Jurkat, Clone E6-1 (cell line): ENCODE measurements around the gene LDLRAD4.
"Not testable (repeated sequence)": the region's sequence is repeated elsewhere in the genome, so short reads cannot be mapped to it uniquely, and the experiment has no call there.

ENCODE experiments used
- DNase-seq: peaks from one replicate; pipeline ENCODE4 v3.0.0-alpha.2; 2011; ENCODE audit warnings: low read depth, low spot score
- H3K4me3 ChIP-seq: 2 replicates; pipeline ENCODE4 v1.5.1; 2011; ENCODE audit warnings: mild to moderate bottlenecking, low read length, control low read depth, moderate library complexity

Gene LDLRAD4

DNA sequence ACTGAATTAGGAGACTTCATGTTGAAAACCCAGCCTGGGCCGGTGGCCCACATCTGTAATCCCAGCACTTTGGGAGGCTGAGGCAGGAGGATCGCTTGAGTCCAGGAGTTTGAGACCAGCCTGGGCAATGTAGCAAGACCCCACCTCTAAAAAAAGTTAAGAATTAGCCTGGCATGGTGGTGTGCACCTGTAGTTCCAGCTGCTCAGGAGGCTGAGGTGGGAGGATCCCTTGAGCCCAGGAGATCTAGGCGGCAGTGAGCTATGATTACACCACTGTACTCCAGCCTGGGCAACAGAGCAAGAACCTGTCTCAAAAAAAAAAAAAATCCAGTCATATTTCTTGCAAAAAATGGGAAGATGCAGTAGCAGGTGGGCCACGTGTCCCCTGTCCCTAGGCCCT is 257.8 kb downstream of the LDLRAD4 start:
- not testable (repeated sequence) for DNase-seq

GRCh38 chr18:13477147-13477683 is 258.7 kb downstream of the LDLRAD4 start:
- no peak overlapping the region for H3K4me3 ChIP-seq

More for the DNA sequence above, 257.8 kb downstream of the LDLRAD4 start:
- H3K4me3 ChIP-seq: not testable (repeated sequence)

GRCh38 chr18:13480571-13481255 is 262.2 kb downstream of the LDLRAD4 start:
- no peak overlapping the region for H3K4me3 ChIP-seq
- no peak for DNase-seq

More at GRCh38 chr18:13477147-13477683, 258.7 kb downstream of the LDLRAD4 start:
- DNase-seq: no peak

DNA sequence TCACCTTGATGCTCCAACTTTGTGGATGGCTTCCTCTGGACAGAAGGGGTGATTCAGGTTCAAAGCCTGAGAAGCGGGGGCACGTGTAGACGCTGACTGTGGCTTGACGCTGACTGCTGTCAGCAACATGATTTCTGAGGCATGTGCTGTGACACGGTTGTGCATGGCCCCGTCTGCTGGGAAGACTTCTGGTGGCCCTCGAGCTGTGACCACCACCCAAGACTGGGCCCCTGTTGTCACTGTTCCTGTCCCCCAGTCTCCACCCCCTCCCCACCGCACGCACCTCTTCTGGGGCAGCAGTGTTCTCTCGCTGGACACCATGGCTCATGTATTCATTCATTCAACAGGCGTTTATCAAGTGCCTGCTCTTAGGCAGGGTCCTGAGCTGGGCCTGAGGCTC is 262.8 kb downstream of the LDLRAD4 start:
- no peak overlapping the region for H3K4me3 ChIP-seq
- DNase-seq: no peak

DNA sequence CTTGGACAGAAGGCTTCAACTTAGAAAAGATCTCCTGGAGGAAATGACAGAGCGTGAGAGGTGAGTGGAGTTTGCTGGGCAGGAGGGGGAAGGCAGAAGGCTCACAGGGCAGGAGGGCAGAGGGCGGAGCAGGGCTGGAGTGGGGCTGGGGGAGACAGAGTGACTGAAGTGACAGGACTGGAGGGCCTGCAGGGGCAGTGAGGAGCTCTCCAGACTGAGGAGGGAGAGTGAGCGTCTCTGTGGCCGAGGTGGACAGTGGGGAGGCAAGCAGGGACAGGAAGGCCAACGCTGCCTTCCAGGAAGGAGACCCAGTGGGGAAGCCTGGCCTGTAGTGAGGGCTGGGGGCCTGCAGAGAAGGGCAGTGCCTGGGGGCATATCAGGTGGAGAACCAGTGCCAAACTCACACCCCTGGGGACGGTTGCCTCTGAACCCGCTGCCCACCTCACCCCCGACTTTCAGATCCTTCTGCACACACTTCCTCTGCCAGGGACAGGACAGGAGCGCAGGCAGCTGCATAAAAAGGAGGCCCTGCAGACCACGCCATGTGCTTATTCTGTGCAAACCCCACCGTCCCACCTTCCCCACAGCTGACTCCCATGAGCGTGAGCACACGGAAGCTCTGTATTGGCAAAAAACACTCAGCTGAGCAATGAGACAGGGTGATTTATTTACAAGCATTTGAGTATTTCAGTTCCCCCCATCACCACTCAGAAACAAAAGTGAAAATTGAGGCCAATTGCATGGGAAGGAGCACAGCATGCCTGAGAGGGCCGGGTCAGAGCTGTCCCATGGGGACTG is 263.5 kb downstream of the LDLRAD4 start:
- no peak overlapping the region for H3K4me3 ChIP-seq
- DNase-seq: no peak

DNA sequence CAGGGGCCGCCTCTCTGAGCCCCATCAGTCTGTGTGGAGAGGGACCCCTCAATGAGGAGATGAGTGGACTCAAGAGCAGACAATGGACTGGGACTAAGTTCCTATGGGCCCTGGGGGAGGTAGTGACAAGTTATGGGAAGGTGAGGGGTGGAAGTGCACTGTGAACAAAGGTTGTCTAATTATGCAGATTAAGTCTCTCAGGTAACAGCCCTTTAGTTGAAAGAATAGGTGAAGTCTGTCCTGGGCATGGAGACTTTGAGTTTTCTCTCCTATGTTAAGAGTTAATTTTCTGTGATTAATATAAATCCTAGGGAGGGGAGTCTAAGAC is 264.0 kb downstream of the LDLRAD4 start:
- no peak overlapping the region for H3K4me3 ChIP-seq
- no peak for DNase-seq

- H3K4me3 ChIP-seq: peak overlapping the region; percentile 2; the same call in 1 of the 2 replicates
- DNase-seq: peak; percentile 90
These were observed 265.0 kb downstream of the LDLRAD4 start for GRCh38 chr18:13483316-13484270.

DNA sequence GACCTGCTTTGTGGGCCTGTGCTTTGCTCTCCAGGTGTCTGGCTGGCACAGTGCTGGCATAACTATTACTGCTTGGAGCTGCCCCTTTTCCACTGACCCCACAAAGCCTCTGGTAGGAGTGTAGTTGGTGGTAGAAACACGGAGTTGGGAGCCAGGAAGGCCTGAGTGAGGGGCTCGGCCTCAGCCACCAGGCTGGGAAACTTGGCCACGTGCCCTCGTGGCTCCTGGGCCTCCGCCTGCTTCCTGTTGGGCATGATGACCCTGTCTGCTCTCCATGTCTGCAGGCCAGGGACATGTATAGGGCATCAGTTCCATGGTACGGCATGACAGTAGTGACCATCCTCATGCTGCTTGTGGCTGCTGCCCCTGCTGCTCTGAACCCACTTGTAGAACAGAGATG is 266.6 kb downstream of the LDLRAD4 start:
- no peak overlapping the region for H3K4me3 ChIP-seq
- no peak for DNase-seq

DNA sequence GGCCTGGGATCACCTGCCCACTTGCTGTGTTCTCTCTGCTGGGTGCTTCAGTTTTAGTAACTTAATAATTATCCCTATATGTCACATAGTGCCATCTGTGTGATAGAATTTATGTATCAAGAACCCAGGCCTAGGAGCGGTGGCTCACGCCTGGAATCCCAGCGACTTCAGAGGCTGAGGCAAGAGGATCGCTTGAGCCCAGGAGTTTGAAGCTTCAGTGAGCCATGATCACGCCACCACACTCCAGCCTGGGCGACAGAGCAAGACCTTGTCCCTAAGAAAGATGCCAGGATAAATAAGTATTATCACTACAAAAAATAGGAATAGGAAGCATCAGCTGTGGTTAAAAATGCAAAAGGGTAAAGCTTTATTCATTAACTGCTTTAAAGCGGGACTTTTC is 267.0 kb downstream of the LDLRAD4 start:
- DNase-seq: no peak
- H3K4me3 ChIP-seq: no peak overlapping the region

- no peak for DNase-seq
- H3K4me3 ChIP-seq: no peak overlapping the region
These were observed 267.7 kb downstream of the LDLRAD4 start for GRCh38 chr18:13486284-13486683.

DNA sequence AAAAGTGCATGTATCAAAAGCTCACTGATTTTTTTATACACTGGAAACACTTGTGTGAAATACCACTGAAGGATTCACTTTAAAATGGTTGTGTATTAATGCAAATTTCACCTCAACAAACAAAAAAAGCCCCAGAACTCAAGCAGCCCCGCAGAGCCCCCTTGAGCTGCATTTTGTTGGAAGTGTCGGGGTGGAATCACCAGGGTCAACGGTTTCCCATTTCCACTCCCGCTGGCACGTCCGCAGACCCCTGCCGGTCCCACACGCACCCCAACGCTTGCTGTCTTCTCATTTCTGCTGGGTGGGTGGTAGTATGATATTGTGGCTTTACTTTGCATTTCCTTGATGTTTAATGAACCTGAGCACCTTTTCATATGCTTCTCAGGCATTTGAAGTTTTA is 268.1 kb downstream of the LDLRAD4 start:
- no peak overlapping the region for H3K4me3 ChIP-seq
- no peak for DNase-seq

DNA sequence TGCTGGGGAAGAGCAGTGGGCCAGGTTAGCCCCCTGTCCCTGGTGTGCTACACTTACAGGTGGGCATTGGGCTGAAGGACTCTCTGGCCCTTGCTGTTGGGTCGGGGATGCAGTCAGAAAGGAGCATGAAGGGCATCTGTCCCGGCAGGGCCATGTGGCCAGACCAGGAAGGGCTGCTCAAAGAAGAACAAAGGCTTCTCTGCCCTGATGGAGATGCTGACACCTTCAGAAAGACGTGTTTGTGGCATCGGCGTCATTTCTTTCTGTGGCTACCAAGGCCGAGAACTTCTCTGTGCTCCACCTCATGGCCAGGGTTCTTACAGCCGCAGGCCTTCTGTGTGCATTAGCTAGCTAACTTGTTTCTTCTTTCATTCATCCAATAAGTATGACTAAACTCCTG is 268.7 kb downstream of the LDLRAD4 start:
- DNase-seq: no peak
- H3K4me3 ChIP-seq: no peak overlapping the region

DNA sequence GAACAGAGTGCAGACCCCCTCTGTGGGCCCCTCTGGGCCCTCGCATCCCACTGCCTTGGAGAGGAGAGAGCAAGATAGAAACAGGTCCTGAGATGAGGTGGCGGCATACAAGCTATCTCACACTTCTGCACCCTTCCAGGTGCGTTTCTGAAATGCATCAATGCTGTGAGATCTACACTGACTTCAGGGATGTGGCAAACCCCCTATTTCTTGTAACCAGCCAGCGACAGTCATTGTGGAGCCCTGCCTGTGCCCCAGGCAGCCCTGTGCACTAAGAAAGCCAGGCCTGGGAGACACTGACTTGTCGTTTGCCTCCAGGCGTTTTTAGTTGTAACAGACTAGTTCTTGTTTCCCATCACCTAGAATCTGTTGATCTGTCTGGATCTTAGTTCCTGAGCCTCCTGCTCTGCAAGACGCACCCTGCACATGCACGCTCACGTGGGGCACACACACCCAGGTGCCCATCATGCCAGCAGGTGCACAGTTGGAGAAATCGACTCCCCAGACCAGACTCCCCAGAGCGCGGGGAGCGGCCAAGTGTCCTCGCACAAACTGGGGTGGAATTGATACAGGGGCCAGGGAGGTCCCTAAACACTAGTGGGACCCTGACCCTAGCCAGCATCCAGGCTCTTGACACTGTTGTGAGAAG is 269.8 kb downstream of the LDLRAD4 start:
- DNase-seq: no peak
- H3K4me3 ChIP-seq: no peak overlapping the region

- H3K4me3 ChIP-seq, DNase-seq: not testable (repeated sequence)
These were observed 270.7 kb downstream of the LDLRAD4 start for GRCh38 chr18:13489303-13489702.

DNA sequence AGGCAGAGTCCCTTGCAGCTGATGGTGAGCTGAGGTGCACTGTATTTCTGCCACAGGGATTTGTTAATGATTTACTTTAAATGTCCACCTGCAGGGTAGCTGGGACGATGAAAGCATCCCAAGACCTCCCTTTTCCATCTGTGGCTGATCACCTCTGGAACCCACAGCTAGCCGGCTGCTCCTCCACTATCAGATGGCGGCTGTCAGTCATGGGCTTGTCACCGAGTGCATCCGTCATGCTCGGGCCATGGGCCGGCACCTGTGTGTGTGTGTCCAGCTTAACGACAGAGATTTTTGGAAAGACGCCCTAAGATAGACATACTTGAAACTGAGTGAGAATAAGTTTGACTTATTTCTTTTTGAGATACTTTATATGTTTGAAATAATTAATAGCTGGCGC is 272.6 kb downstream of the LDLRAD4 start:
- no peak for DNase-seq
- H3K4me3 ChIP-seq: no peak overlapping the region

DNA sequence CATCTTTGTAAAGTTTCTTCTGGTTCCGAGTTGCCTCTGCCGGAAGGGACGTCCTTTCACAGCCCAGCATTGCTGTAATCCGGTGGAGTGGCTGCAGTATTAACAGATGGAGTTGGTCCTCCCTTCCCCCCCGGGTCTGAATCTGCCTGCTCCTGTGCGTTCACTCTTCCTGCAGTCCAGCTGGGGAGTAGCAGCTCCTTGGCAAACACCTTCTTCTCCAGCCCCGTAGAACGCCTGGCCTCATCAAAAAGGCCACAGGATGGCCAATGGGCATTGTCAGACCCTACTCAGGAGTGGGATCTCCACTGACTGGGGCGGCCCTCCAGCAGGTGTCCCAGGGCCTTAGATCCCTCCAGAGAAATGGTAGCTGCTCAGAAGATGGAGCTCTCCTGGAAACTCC is 273.8 kb downstream of the LDLRAD4 start:
- H3K4me3 ChIP-seq: no peak overlapping the region
- no peak for DNase-seq

- DNase-seq: no peak
- H3K4me3 ChIP-seq: no peak overlapping the region
These were observed 274.5 kb downstream of the LDLRAD4 start for GRCh38 chr18:13493079-13493478.

- no peak overlapping the region for H3K4me3 ChIP-seq
- DNase-seq: no peak
These were observed 275.2 kb downstream of the LDLRAD4 start for GRCh38 chr18:13493725-13494124.

DNA sequence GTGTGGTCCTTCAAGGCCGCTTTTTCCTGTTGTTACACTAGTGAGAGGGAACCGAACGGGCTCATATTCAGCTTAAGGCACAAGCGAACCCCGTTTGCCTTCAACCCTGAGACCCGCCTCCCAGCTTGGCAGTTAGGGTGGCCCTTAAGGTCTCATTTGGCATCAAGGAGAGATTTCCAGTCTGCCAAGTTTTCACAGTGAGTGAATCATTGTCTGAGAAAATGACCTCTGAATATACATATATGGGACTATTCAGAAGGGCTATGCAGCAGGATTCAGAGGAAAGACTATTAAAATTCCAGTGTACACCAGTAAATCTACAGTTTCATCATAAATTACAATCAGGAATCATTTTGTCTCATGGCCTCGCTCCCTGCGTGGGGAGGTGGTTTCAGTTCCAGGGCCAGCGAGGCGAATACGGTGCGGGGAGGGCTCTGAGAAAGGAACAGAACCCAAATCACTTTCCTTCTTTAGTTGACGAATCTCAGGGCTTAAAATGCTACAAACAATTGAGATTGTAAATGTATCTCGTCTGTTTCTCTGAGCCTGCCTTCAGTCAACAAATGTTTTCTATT is 276.4 kb downstream of the LDLRAD4 start:
- no peak for DNase-seq
- no peak overlapping the region for H3K4me3 ChIP-seq
